H1 (cell line): Measurements from ENCODE around the gene RNF8. TPM values are rescaled to one million over a fixed set of nuclear protein-coding genes. Genes with fewer than 3 reads are reported as not detected.

ENCODE experiments used
- CTCF ChIA-PET: fragments of 300-600 bp; sonication (Branson Sonifier 250); formaldehyde crosslinking; loops from one replicate; lab custom pipeline; 2021; ENCODE audit not compliant: partially characterized antibody; lab: Charles Lee
- POLR2A ChIA-PET: fragments of 300-600 bp; sonication (Branson Sonifier 250); formaldehyde crosslinking; loops from one replicate; lab custom pipeline; 2021; ENCODE audit warnings: inconsistent platforms; ENCODE audit not compliant: partially characterized antibody; lab: Charles Lee
- DNase-seq, 2 experiments: peaks; one replicate each; pipeline versions ENCODE4 v3.0.0 to v3.0.0-alpha.2; 2010 to 2022; ENCODE audit warnings: low spot score in 2 of 2, low read depth in 1 of 2, mixed read lengths in 1 of 2
- FAIRE-seq: peaks from 2 replicates; lab custom pipeline; 2011; peaks lifted over from hg19 to GRCh38; lab: Jason Lieb, UNC
- H2AFZ ChIP-seq: 2 replicates; pipeline ENCODE4 v1.8.1; 2012; ENCODE audit warnings: low read length, inconsistent platforms
- H2AK5ac ChIP-seq: 2 replicates; pipeline ENCODE4 v1.6.1; 2013; ENCODE audit warnings: low read depth, low read length
- H2BK120ac ChIP-seq: replicated peaks from 2 replicates; pipeline ENCODE3; 2013; ENCODE audit warnings: low read depth, low read length, inconsistent platforms
- H2BK12ac ChIP-seq: 2 replicates; pipeline ENCODE4 v1.6.1; 2013; ENCODE audit warnings: low read depth, low read length
- H2BK15ac ChIP-seq: 2 replicates; pipeline ENCODE4 v1.6.1; 2013; ENCODE audit warnings: low read length
- H2BK20ac ChIP-seq: 2 replicates; pipeline ENCODE4 v1.6.1; 2013; ENCODE audit warnings: low read length
- H2BK5ac ChIP-seq: 2 replicates; pipeline ENCODE4 v1.6.1; 2013; ENCODE audit warnings: low read depth, low read length
- H3K14ac ChIP-seq: 2 replicates; pipeline ENCODE4 v1.6.1; 2013; ENCODE audit warnings: inconsistent platforms; ENCODE audit not compliant: insufficient read length
- H3K18ac ChIP-seq: 2 replicates; pipeline ENCODE4 v1.6.1; 2013; ENCODE audit warnings: low read length; ENCODE audit errors: extremely low read depth
- H3K23ac ChIP-seq: 2 replicates; pipeline ENCODE4 v1.6.1; 2013; ENCODE audit warnings: inconsistent platforms; ENCODE audit not compliant: insufficient read length
- H3K23me2 ChIP-seq: 2 replicates; pipeline ENCODE4 v1.6.1; 2013; ENCODE audit warnings: low read depth, low read length
- H3K27ac ChIP-seq: 2 replicates; pipeline ENCODE4 v1.6.1; 2011; ENCODE audit warnings: low read depth, low read length, inconsistent platforms
- H3K27me3 ChIP-seq, 4 experiments: replicated peaks in 1 of 4; 1 replicate in 1 of 4; 2 replicates in 3 of 4; pipeline versions ENCODE4 v1.6.1 to v1.8.1; 2011 to 2013; ENCODE audit warnings: low read length in 3 of 4, mild to moderate bottlenecking in 3 of 4, inconsistent platforms in 2 of 4, mixed read lengths in 2 of 4, moderate library complexity in 1 of 4; ENCODE audit not compliant: control insufficient read depth in 3 of 4, insufficient read depth in 3 of 4; ENCODE audit errors: extremely low read depth in 1 of 4
- H3K36me3 ChIP-seq, 4 experiments: 2 replicates each; pipeline versions ENCODE4 v1.6.1 to v1.8.1; 2011 to 2013; ENCODE audit warnings: mild to moderate bottlenecking in 4 of 4, low read length in 3 of 4, moderate library complexity in 2 of 4, control low read depth in 1 of 4, inconsistent platforms in 1 of 4; ENCODE audit not compliant: insufficient read depth in 4 of 4, control insufficient read depth in 2 of 4
- H3K4ac ChIP-seq: replicated peaks from 2 replicates; pipeline ENCODE3; 2013; ENCODE audit warnings: low read length, low read depth, mixed read lengths, inconsistent platforms; ENCODE audit not compliant: insufficient read length
- H3K4me1 ChIP-seq, 4 experiments: replicated peaks in 1 of 4; 1 replicate in 1 of 4; 2 replicates in 3 of 4; pipeline versions ENCODE4 v1.6.1 to v1.8.1; 2011 to 2013; ENCODE audit warnings: low read length in 3 of 4, inconsistent platforms in 2 of 4, mixed read lengths in 1 of 4; ENCODE audit not compliant: insufficient read depth in 4 of 4, control insufficient read depth in 3 of 4
- H3K4me2 ChIP-seq, 2 experiments: 2 replicates each; pipeline versions ENCODE4 v1.6.1 to v1.8.1; 2011 to 2013; ENCODE audit warnings: low read depth in 2 of 2, low read length in 2 of 2, control low read depth in 1 of 2, inconsistent platforms in 1 of 2, mild to moderate bottlenecking in 1 of 2; ENCODE audit not compliant: insufficient read depth in 1 of 2
- H3K4me3 ChIP-seq, 4 experiments: fragments of 200-600, 300-600 bp in 1 of 4; sonication (generic), shearing (Covaris generic), sonication (Bioruptor Twin) in 1 of 4; 2 replicates each; pipeline versions ENCODE4 v1.5.1 to v1.8.1; 2011 to 2016; ENCODE audit warnings: low read length in 4 of 4, low read depth in 3 of 4, control low read depth in 2 of 4, inconsistent platforms in 2 of 4, mild to moderate bottlenecking in 2 of 4, mixed read lengths in 1 of 4, moderate library complexity in 1 of 4; ENCODE audit not compliant: insufficient read depth in 2 of 4; ENCODE audit errors: extremely low read depth in 1 of 4
- H3K56ac ChIP-seq: replicated peaks from 2 replicates; pipeline ENCODE3; 2013; ENCODE audit warnings: low read depth, mild to moderate bottlenecking, mixed read lengths, low read length, inconsistent platforms; ENCODE audit not compliant: insufficient read length
- H3K79me1 ChIP-seq: 2 replicates; pipeline ENCODE4 v1.6.1; 2013; ENCODE audit warnings: low read depth, low read length, control low read depth
- H3K79me2 ChIP-seq, 2 experiments: 2 replicates each; pipeline versions ENCODE4 v1.6.1 to v1.8.1; 2012 to 2013; ENCODE audit warnings: low read length in 2 of 2, mild to moderate bottlenecking in 2 of 2, inconsistent platforms in 1 of 2; ENCODE audit not compliant: insufficient read depth in 2 of 2, control insufficient read depth in 1 of 2
- H3K9ac ChIP-seq, 4 experiments: replicated peaks in 1 of 4; 1 replicate in 1 of 4; 2 replicates in 3 of 4; pipeline versions ENCODE4 v1.6.1 to v1.8.1; 2011 to 2013; ENCODE audit warnings: low read depth in 3 of 4, low read length in 3 of 4, control low read depth in 2 of 4, mild to moderate bottlenecking in 2 of 4, moderate library complexity in 2 of 4, inconsistent platforms in 1 of 4; ENCODE audit errors: extremely low read depth in 1 of 4
- H3K9me3 ChIP-seq, 2 experiments: 2 replicates each; pipeline versions ENCODE4 v1.6.1 to v1.8.1; 2012 to 2013; ENCODE audit warnings: mild to moderate bottlenecking in 2 of 2, moderate library complexity in 2 of 2, control low read depth in 1 of 2, inconsistent platforms in 1 of 2, low read depth in 1 of 2, low read length in 1 of 2, mixed read lengths in 1 of 2; ENCODE audit not compliant: insufficient read depth in 2 of 2
- H4K20me1 ChIP-seq, 2 experiments: replicated peaks in 1 of 2; 2 replicates each; pipeline versions ENCODE3 to v1.8.1; 2011 to 2013; ENCODE audit warnings: inconsistent platforms in 2 of 2, low read length in 2 of 2, mild to moderate bottlenecking in 1 of 2; ENCODE audit not compliant: insufficient read depth in 2 of 2, control insufficient read depth in 1 of 2
- H4K5ac ChIP-seq: 2 replicates; pipeline ENCODE4 v1.6.1; 2013; ENCODE audit warnings: low read length, low read depth, mixed read lengths, inconsistent platforms; ENCODE audit not compliant: insufficient read length
- H4K8ac ChIP-seq: 2 replicates; pipeline ENCODE4 v1.8.0; 2013; ENCODE audit warnings: mild to moderate bottlenecking, moderate library complexity, low read length, inconsistent platforms; ENCODE audit not compliant: insufficient read depth; ENCODE audit errors: extremely low read depth
- H4K91ac ChIP-seq: replicated peaks from 2 replicates; pipeline ENCODE3; 2013; ENCODE audit warnings: low read length, mixed read lengths, inconsistent platforms; ENCODE audit not compliant: insufficient read length
- ASH2L ChIP-seq: fragments of 200-600, 300-600 bp; sonication (generic); IDR thresholded peaks from one replicate; pipeline ENCODE4 v1.7.1; 2017; ENCODE audit warnings: low read length
- BRCA1 ChIP-seq: IDR thresholded peaks from 2 replicates; pipeline ENCODE4 v1.6.1; 2012; ENCODE audit warnings: low read depth, low read length, improper control_type of control experiment
- CHD1 ChIP-seq: IDR thresholded peaks from 2 replicates; pipeline ENCODE4 v1.6.1; 2012; ENCODE audit warnings: low read depth, low read length, improper control_type of control experiment
- EZH2 ChIP-seq: fragments of 200-600 bp; sonication (generic); IDR thresholded peaks from 2 replicates; pipeline ENCODE4 v1.7.1; 2012; ENCODE audit warnings: low read depth, mild to moderate bottlenecking, moderate library complexity, low read length, inconsistent platforms; ENCODE audit not compliant: severe bottlenecking
- KDM1A ChIP-seq: fragments of 200-600, 300-600 bp; sonication (generic); IDR thresholded peaks from 2 replicates; pipeline ENCODE4 v1.7.1; 2016; ENCODE audit warnings: mild to moderate bottlenecking, low read length, borderline replicate concordance
- KDM4A ChIP-seq: IDR thresholded peaks from one replicate; pipeline ENCODE4 v1.7.1; 2012; ENCODE audit warnings: low read depth, mild to moderate bottlenecking, moderate library complexity, low read length, inconsistent platforms; ENCODE audit not compliant: severe bottlenecking
- MAFK ChIP-seq: IDR thresholded peaks from 2 replicates; pipeline ENCODE4 v1.6.1; 2012; ENCODE audit warnings: low read depth, mild to moderate bottlenecking, improper control_type of control experiment, low read length
- POLR2A ChIP-seq, 2 experiments: IDR thresholded peaks; 1 replicate in 1 of 2; 2 replicates in 1 of 2; pipeline ENCODE4 v1.6.1; 2011; ENCODE audit warnings: low read depth in 2 of 2, low read length in 2 of 2, mild to moderate bottlenecking in 2 of 2; ENCODE audit errors: control extremely low read depth in 1 of 2
- POLR2AphosphoS5 ChIP-seq: IDR thresholded peaks from 2 replicates; pipeline ENCODE4 v1.6.1; 2011; ENCODE audit warnings: low read depth, low read length
- SAP30 ChIP-seq: fragments of 300-600 bp; sonication (generic); IDR thresholded peaks from 2 replicates; pipeline ENCODE4 v1.7.1; 2012; ENCODE audit warnings: low read length, moderate library complexity, mild to moderate bottlenecking, inconsistent platforms; ENCODE audit not compliant: insufficient read depth, insufficient replicate concordance
- SIX5 ChIP-seq: IDR thresholded peaks from 2 replicates; pipeline ENCODE4 v1.6.1; 2011; ENCODE audit warnings: mild to moderate bottlenecking, low read depth, low read length
- SP1 ChIP-seq: IDR thresholded peaks from 2 replicates; pipeline ENCODE4 v1.6.1; 2011; ENCODE audit warnings: low read depth, low read length
- TBP ChIP-seq: IDR thresholded peaks from 2 replicates; pipeline ENCODE4 v1.6.1; 2011; ENCODE audit warnings: low read depth, low read length, improper control_type of control experiment
- WGBS, 2 experiments: shearing (Covaris generic) in 1 of 2; methylation state at CpG; one replicate each; pipeline versions ENCODE4 v1.1.6 to v1.1.7; 2013 to 2015; ENCODE audit warnings: low lambda C conversion rate in 2 of 2, mixed read lengths in 2 of 2, inconsistent platforms in 1 of 2, low coverage in 1 of 2, missing lambda C conversion rate in 1 of 2; ENCODE audit not compliant: insufficient replicate concordance in 2 of 2, insufficient coverage in 1 of 2, insufficient read length in 1 of 2; ENCODE audit errors: extremely low coverage in 1 of 2, missing lambda C conversion rate in 1 of 2; 5-methylcytosine and 5-hydroxymethylcytosine counted together
- polyA plus RNA-seq, 7 experiments: library from polyadenylated mRNA; depleted of rRNA in 3 of 7; stranded (reverse) in 5 of 7; unstranded in 2 of 7; fragments of >200 nt in 5 of 7; fragments of 200-250 nt in 2 of 7; gene quantifications; 1 replicate in 5 of 7; 2 replicates in 1 of 7; 4 replicates in 1 of 7; pipeline versions ENCODE4 v1.2.1 to v1.2.3, GENCODE V29; 2011 to 2013; ENCODE audit warnings: missing spikeins in 2 of 7, mixed read lengths in 2 of 7
- total RNA-seq: library from RNA; stranded (reverse); fragmentation: NEBNext Ultra II Directional; extraction: Animal tissue kit (Norgen Biotek cat#: 25700); gene quantifications from 2 replicates; pipeline ENCODE4 v1.2.1, GENCODE V29; 2021

Gene RNF8
- total and polyA plus RNA-seq, 2 of the 8 experiments (the other 6 are each of a cell fraction or from before 2014, with no cell fraction given), result 20.3 to 44.7 TPM

- no peak overlapping the region for H2BK15ac ChIP-seq
- no peak for DNase-seq
- H2BK5ac ChIP-seq, result no peak overlapping the region
- H3K4me1 ChIP-seq, result no peaks in the 10 kb centered on the region
- no peak overlapping the region for H2BK120ac ChIP-seq
- H3K4me2 ChIP-seq, result no peak overlapping the region
- no peaks in the 10 kb centered on the region for H3K79me2 ChIP-seq
- no peak overlapping the region for H3K4ac ChIP-seq
- H3K56ac ChIP-seq, result no peak overlapping the region
- no peaks in the 10 kb centered on the region for H3K9me3 ChIP-seq
- no peak overlapping the region for H3K18ac ChIP-seq
- no peak overlapping the region for H2BK20ac ChIP-seq
- no peaks in the 10 kb centered on the region for H3K23me2 ChIP-seq
- H3K9ac ChIP-seq, result no peak overlapping the region
- FAIRE-seq, result no peak
- no peak overlapping the region for H3K23ac ChIP-seq
- ChIA-PET POLR2A (interaction anchor here (0.8 to 1.4 kb wide), 2 partner anchors 12 to 18 kb away, joined by 3 to 4 read pairs; partner anchors contain the start of gene RNF8), CTCF (interaction anchor here (0.8 to 3.3 kb wide), 6 partner anchors 9 to 205 kb away, joined by 3 to 15 read pairs (median 4); no protein-coding TSS in a partner anchor)
- peaks cover 6 to 60% (median 37%) of the 10 kb centered on the region in 4 experiments; a peak in 7 of 8 replicates for H3K36me3 ChIP-seq
- WGBS, 2 experiments, result 100% methylated on average over 1 of the region's 1 CpG; no CpG with 5 or more reads in 1 of the 2 experiments
- H2AFZ ChIP-seq, result no peak overlapping the region
- H3K27me3 ChIP-seq, result no peaks in the 10 kb centered on the region
- H3K14ac ChIP-seq, result no peak overlapping the region
- H4K20me1 ChIP-seq, result peaks cover 0 to 2% of the 10 kb centered on the region in 2 experiments
- H3K4me3 ChIP-seq, result no peak overlapping the region
- H2BK12ac ChIP-seq, result no peak overlapping the region
- H4K5ac ChIP-seq, result no peak overlapping the region
- no peaks in the 10 kb centered on the region; the same call in 1 of the 2 replicates for H3K79me1 ChIP-seq
- H4K91ac ChIP-seq, result no peak overlapping the region
- H3K27ac ChIP-seq, result no peak overlapping the region
- no peak overlapping the region for H4K8ac ChIP-seq
- H2AK5ac ChIP-seq, result no peak overlapping the region
- TF ChIP-seq SP1 (no peak), BRCA1 (no peak), MAFK (no peak), KDM1A (no peak), CHD1 (no peak), POLR2A (IDR thresholded peaks at IDR 0.05; ENCODE audit: control extremely low read depth in 1 of 2, low read depth in 2 of 2, low read length in 2 of 2) (no peak), KDM4A (no peak), ASH2L (no peak), EZH2 (no peak), SAP30 (no peak), TBP (no peak), SIX5 (no peak), POLR2AphosphoS5 (no peak)
Measured at GRCh38 chr6:37372116-37372515, 18.3 kb downstream of the RNF8 start.
